ENCODE measurements around the gene HOXA1. TPM values are rescaled to one million over a fixed set of nuclear protein-coding genes. Genes with fewer than 3 reads are reported as not detected.

HOXA1 gene
- 0.40 and 0.44 TPM in 2 replicates for total RNA-seq

DNA sequence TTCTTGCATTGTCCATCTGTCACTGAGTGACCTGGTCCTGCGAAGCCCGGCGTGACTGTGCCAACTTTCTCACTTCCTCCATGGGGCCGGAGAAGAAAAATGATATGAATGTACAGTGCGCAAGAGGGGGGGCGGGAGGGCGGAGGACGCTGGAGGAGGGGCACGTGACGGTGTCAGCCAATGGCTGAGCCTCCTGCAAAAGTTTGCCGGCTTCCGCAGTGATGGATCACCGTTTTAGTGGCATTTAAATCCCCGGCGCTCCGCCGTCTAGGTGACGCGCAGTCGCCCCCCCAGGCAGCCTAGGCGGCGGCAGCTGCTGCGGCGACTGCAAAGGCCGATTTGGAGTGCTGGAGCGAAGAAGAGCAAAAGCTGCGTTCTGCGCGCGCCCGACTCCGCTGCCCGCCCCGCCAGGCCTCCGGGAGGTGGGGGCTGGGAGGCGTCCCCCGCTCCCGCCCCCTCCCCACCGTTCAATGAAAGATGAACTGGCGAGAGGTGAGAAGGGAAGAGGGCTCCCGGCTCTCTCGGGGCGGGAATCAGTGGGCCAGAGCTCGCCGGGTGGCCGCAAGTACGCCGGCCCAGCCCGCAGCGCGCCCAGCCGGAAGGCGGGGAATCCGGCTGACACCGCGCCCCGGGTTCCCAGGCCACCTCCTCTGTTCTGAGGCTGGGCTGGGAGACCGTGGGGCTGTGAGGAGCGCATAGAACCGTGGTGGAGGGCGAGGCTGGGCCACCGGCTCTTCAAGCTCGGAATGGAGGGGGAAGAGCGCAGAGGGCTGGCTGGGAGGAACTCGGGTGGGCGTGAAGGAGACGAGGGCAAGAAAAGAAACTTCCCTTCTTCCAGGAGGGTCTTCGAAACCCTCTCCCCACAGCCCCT is at the start of gene HOXA1:
Gene HOXA1 (minus strand): TSS at position 104 of the 871 bp plus-strand sequence. CDS start 88 bp downstream, at position 16.
- DNase-seq (ENCODE audit: low read depth in 2 of 2) = peak; percentile 96 to 97

DNA sequence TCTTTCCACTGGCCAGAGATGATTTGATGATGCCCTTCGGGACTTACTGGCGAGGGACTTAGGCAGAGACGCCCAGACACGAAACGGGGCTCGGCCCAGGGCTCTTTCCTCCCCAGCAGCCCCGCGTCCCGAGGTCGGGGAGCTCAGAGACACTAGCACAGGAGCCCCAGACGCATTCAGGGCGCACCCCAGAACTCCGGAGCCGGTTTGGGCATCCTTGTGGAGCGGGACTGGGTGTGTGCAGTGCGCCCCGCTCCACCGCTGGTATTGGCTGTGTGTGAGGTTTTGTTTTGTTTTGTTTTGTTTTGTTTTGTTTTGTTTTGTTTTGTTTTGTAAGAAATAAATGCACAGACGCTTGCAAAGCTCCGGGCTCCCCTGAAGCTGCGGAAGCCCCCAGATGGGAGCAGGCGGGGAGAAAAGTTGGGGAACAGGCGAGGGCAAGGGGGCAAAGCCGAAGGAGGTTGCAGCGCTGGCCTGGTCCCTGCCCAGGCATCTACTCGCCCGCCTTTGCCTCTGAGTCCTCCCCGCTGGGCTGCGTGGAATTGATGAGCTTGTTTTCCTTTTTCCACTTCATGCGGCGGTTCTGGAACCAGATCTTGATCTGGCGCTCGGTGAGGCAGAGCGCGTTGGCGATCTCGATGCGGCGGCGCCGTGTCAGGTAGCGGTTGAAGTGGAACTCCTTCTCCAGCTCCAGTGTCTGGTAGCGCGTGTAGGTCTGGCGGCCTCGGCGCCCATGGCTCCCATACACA is 49.5 kb upstream of the HOXA1 start:
- no peak for DNase-seq (ENCODE audit: low read depth in 2 of 2)

DNA sequence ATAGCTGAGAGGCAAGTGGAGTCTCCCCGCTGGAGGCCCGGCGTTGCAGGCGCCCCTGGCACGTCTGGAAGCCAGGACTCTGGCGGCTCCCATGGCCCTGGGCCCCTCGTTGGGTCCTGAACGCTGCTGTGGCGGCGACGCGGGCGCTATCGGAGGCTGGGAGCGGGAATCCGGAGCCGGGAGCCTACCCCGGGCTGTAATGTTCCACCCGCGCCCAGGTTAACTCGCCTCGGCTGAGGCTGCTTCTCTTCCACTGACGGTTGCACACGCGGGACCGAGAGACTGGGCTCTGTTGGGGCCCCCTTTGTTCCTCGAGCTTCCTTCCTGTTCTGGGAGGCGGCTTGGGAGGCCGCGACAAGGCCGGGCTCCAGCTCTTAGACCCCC is 49.0 kb upstream of the HOXA1 start:
- DNase-seq (ENCODE audit: low read depth in 2 of 2) = no peak

DNA sequence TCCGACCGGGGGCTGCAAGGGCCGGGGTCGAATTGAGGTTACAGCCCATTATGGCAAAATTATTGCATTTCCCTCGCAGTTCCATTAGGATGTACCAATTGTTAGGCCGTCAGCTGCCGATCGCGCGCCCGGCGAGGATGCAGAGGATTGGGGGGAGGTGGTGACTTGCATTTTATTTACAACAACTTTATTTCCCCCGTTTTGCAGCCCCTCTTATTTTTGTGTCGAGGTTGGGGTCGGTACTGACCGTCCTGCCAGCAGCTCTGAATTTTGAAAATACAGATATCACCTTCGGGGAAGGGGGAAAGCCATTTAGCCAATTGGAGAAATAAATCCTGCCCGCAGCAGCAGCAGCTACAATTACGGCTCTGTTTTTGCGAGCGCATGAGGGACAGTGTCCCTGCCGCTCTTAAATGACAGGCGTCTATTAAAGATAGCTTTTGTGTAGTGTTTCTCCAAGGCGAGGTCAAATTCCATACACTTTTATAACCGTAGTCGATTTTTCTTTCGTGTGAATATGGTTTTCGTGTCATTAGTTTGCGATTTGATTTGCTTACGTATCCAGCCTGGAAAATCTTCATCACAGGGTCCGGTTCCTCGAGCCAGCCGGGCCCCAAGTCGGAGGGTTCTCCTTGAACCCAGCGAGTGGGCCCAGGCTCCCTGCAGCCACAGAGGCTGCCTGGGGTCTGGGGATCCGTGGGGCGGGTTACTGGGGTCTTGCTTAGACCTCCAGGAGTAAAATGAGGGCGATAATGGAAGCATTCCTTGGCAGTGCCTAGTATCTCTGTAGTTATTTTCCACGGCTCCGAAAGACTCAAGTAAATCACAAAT is 48.4 kb upstream of the HOXA1 start:
- peak in 1 of 2 donors; percentile 48 for DNase-seq (ENCODE audit: low read depth in 2 of 2)

DNA sequence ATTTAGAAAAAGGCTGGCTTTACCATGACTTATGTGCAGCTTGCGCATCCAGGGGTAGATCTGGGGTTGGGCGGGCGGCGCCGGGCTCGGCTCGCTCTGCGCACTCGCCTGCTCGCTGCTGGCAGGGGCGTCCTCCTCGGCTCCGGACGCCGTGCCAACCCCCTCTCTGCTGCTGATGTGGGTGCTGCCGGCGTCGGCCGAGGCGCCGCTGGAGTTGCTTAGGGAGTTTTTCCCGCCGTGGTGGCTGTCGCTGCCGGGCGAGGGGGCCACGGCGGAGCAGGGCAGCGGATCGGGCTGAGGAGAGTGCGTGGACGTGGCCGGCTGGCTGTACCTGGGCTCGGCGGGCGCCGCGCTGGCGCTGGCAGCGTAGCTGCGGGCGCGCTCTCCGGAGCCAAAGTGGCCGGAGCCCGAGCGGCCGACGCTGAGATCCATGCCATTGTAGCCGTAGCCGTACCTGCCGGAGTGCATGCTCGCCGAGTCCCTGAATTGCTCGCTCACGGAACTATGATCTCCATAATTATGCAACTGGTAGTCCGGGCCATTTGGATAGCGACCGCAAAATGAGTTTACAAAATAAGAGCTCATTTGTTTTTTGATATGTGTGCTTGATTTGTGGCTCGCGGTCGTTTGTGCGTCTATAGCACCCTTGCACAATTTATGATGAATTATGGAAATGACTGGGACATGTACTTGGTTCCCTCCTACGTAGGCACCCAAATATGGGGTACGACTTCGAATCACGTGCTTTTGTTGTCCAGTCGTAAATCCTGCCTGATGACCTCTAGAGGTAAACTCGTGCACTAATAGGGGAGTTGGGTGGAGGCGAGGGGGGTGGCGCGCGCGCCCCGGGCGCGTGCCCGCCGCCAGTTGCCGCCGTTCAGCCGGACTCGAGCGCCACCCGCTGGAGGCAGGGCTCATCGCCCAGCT is 47.5 kb upstream of the HOXA1 start, which contains the start of gene HOXA5:
Gene HOXA5 (minus strand): TSS at position 659 of the 927 bp plus-strand sequence. CDS start 74 bp downstream, at position 585.
- DNase-seq (ENCODE audit: low read depth in 2 of 2) = peak; percentile 93 to 99

DNA sequence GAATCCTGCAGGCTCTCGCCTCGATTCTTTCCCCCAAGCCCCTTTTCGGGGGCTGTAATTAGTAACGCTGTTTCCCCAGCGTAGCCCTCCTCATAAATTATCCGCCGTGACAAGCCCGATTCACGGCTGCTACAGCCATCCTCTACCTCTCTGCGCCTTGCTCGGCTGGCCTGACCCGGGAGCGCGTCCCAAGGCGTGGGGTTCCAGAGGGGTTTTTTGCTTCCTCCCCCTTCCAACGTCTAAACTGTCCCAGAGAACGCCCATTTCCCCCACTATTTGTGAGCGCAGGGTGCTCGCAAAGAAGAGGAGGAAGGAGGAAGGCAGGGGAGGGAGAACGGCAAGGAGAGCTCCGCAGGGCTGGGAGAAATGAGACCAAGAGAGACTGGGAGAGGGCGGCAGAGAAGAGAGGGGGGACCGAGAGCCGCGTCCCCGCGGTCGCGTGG is 46.8 kb upstream of the HOXA1 start:
- peak in 1 of 2 donors; percentile 31 for DNase-seq (ENCODE audit: low read depth in 2 of 2)

DNA sequence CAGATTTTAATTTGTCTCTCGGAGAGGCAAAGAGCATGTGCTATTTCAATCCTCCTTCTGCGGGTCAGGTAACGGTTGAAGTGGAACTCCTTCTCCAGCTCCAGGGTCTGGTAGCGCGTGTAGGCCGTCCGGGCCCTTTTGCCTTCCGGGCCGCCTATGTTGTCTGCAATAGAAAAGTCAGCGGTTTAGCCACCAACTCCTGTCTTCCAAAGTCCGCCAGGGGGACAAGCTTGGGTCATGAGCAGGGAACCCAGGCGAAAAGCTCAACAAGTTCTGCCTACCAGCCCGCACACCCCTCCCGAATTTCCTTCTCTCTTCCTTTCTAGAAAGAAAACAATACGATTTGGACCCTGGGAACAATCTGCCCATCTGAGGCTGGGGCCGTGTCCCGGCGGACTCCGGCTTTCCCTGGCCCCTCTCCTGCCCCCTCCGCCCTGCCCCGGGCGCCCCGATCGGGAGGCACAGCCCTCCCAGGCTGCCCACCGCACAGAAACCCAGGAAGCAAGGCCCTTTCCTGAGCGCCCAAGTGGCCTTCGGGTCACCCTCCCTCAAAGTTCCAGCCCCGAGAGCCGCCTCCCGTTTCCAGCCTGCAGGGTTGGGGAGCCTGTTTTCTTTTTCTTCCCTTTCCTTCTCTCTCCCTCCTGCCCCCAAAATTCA is 46.3 kb upstream of the HOXA1 start:
- DNase-seq (ENCODE audit: low read depth in 2 of 2) = peak; percentile 81

DNA sequence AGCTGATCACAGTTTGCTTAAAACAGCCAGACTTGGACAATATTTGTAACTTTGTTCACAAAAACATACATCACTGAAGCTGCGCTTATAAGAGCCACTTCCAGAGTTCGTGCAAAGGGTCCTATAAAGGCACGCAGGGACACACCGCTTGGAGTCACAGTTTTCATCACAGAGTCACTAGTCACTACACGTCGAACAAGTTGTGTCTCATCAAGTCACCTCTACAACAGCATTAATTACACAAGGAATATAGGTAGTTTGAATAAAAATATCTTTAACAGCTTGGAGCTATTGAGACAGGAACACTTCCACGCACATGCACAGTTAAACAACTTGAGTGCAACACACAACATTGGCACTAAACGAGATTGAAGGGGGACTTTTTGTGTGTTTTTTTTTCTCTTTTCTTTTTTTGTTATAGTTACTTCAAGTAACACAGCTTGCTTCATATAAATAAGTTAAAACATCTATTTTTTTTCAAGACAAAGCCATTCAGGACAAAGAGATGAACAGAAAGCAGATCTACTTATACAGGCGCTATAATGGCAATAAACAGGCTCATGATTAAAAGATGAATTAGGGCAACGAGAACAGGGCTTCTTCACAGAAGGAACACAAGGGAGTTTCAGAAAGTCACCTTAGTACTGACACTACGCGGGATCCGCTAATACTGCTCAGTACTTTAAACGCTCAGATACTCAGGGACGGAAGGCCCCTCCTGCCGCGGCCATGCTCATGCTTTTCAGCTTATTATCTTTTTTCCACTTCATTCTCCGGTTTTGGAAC is 45.5 kb upstream of the HOXA1 start:
- peak in 1 of 2 donors; percentile 52 for DNase-seq (ENCODE audit: low read depth in 2 of 2)

DNA sequence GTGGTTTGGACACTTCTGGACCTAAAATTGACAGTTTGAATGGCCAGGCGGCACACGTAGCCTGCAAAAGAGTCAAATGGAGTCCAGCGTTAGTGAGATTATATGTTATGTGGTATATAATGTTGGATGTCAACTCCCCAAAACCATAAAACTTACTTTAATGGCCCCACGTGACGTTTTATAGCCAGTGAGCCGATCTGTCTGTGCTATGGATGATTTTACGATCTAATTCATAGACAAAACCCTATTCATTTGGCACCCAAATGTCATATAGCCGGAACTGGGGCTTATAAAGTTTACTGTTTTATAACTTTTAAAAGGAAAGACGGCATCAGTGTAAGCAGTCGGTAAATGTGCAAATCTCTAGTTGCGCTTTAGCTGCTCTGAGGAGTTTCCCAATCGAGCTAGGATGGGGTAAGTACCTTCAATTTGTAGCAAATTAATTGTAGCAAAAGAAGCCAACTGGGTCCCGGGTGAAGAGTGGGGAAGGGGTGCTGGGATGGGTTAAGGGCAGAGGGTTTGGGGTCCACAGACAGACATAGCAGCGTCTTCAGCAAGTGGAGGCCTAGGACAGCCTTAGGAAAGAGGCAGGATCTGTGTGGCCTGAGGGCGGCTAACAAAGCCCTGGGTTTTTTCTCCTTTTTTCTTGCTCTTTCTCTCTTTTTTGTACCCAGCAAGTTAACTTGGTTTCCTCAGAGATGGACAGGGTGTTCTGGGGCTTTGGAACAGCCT is 44.5 kb upstream of the HOXA1 start:
- DNase-seq (ENCODE audit: low read depth in 2 of 2) = peak in 1 of 2 donors; percentile 38

DNA sequence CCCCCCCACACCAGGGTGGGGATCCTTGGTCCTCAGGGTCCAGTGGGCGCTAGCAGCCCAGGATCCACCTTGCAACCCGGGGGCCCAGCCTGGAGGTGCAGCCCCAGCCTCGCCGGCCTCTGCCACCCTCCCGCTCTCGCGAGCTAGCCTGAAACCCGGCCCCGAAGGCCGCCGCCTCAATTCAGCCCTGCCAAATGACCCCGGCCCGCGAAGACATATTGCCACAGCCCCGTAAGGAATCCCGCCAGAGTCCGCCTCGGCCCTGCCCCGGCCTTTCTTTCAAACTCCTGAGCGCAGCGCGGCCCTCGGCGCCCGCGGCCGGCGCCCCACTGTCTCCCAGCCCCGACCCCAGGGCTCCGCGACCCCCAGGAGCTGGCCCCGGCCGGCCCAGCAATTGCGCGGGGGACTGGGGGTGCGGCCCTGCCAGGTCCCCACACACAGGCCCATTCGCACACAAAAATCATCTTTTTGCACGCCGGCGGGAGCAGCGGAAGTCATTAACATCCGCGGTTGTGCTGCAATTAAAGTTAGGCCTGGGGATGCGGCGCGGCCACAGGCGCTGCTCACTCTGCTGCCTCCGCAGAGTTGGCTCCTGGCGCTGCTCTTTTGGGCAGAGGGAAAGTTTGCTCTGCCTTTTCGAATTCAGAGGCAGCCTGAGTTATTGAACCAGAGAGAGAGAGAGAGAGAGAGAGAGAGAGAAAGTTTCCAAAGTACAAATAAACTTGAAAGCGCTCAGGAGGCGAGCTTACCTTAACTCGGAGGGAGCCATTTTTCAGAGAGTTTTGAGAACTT is 43.7 kb upstream of the HOXA1 start:
- peak in 1 of 2 donors; percentile 69 for DNase-seq (ENCODE audit: low read depth in 2 of 2)

DNA sequence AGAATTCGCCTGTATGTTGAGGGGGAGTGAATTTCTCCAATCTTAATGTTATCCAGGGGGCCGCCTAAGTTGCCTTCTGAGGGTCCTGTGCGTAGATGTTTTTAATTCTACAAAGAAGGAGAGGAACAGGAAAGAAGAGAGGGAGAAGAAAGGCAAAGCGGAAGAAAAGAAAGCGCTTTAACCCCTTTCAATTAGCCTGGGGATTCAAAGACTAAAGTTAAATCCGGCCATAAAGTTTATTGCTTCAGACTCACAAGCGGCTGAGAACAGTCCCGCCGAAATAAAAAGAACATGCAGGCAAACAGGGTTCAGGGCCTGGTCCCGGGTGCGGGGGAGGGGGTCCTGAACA is 43.2 kb upstream of the HOXA1 start:
- no peak for DNase-seq (ENCODE audit: low read depth in 2 of 2)

DNA sequence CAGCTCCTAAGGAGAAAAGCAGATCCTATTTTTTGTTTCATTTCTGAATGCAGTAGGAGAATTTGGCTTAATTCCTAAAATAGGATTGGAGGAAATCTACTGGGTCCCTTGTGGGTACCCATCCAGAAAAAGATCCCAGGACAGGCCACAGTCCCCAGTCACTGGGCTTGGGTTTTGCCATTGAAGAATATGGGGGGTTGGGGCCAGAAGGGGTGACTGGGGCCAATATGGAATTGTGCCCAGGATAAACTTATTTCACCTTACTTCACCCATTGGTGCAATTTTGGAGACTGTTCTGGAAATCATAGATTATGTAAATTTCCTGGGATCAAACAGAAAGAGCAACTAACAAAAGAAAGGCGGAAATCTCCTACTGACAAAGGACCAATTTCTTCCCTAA is 42.7 kb upstream of the HOXA1 start:
- no peak for DNase-seq (ENCODE audit: low read depth in 2 of 2)

DNA sequence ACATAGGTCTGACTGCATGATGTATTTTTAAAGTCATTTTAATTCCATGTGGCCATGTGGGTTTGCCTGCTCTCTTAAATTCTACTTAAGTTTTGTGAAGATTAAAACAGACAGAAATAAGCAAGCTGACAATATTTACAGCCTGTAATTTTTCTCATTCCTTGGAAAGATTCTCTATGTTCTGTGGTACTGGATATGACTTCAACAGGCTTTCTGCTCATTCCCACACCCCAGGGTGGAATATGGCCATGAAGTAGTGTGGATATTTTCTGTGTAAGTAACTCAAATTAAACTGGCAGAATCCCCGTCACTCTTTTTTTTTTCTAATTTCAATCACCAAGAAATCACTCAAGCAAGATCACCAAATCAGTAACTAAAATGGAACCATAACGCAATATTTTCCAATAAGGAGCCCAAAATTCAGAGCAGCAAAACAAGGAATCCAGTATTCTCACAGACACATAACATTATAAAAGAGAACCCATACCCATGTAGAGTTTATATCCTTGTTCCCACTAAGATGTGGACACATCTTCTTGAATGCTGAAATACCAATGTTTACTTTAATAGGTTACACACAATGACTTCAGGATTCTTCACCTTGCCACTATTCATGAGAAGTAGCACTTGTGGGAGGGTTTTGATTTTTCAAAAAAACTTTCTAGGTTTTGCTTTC is 42.0 kb upstream of the HOXA1 start:
- no peak for DNase-seq (ENCODE audit: low read depth in 2 of 2)

DNA sequence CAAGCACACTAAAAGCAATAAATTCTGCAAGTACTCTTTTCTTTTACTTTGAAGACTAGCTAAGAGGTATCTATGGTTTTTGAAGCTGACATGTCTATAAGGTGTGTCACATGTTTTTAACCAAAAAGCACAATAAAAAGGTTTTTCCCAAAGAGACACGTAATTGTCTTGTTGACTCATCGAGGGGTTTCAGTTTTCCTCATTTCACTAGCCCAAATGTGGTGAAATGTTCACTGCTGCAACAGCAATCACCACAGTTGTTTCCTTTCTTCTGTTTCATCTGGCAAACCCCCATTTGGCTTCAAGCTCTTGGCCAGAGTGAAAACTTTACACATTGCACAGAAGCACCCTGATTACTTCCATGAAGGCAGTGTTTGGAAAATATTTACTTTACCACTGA is 38.6 kb upstream of the HOXA1 start:
- DNase-seq (ENCODE audit: low read depth in 2 of 2) = peak; percentile 84 to 93

DNA sequence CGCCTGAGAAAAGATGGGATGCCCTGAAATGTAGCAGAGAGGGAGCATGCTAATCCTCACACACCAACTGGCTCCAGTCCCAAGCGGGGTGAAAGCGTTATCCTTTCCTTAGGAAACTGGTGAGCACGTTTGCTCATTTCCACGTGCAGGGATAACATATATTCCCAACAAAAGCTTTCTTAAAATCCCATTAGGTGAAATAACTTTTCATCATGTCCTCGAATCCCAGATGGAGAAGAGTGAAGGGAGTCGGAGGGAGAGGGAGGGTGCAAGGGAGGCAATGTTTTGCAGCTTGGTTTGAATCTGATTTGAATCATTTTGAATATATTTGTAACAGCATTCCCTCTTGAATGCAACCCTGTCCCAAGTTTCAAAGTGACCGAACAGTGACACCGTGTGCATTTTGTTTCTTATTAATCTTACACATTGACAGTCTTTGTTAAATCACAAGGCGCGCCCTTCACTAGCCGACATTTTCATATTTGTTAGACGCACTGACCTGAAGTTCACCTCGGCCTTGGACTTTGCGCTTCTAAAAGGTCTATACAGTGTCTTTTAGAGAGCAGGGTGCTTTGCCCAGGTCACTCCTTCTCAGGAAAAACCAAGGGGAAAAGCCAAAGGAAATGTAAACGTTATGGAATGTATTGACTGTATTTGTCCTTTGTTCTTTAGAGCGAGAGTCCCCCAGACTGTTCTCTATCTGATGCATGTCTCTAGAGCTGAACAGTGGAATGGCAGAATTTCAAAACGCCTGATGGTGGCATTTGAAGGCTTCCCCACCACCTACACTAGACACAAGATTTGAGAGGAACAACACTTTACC is 37.8 kb upstream of the HOXA1 start:
- peak; percentile 57 to 60 for DNase-seq (ENCODE audit: low read depth in 2 of 2)

DNA sequence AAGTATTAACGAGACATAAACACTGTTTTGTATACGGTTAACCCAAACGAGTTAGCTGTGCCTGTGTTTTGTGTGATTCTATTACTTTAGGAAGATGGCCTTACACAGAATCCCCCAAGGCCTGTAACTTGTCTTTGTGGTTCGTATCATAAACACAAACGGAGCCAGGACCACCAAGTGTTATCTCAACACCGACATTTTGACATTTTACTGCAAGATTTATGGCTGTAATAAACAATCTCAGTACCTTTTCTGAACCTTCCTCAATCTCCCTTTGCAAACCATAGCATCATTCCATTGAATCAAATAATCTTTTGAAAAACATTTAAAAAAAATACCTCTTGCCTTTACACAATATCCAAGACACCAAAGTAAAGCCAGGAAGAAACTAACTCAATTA is 37.2 kb upstream of the HOXA1 start:
- DNase-seq (ENCODE audit: low read depth in 2 of 2) = no peak

All from lung microvascular endothelial cell (primary cell).